HFF-Myc (cell line): ENCODE data around the gene SCN9A.

ENCODE experiments used
- DNase-seq: peaks from one replicate; pipeline ENCODE4 v3.0.0-alpha.2; 2011; ENCODE audit warnings: low read depth; ENCODE audit errors: extremely low read depth
- H3K4me3 ChIP-seq: replicated peaks from 2 replicates; pipeline ENCODE4 v1.5.1; 2011; ENCODE audit warnings: low read depth, mild to moderate bottlenecking, control low read depth, low read length
- CTCF ChIP-seq: IDR thresholded peaks from 2 replicates; pipeline ENCODE4 v1.5.1; 2012; ENCODE audit warnings: mild to moderate bottlenecking, low read depth, low read length, control low read depth; ENCODE audit errors: missing control alignments

Gene SCN9A

GRCh38 chr2:166269322-166269721 lies 106.4 kb downstream of the SCN9A start:
- no peak overlapping the region for H3K4me3 ChIP-seq
- no peak for TF ChIP-seq CTCF
- no peak for DNase-seq

- DNase-seq = no peak
- no peak overlapping the region for H3K4me3 ChIP-seq
- no peak for TF ChIP-seq CTCF
These were observed 117.9 kb downstream of the SCN9A start for GRCh38 chr2:166257859-166258258.

GRCh38 chr2:166256896-166257295 lies 118.8 kb downstream of the SCN9A start:
- DNase-seq = no peak
- no peak overlapping the region for H3K4me3 ChIP-seq
- no peak for TF ChIP-seq CTCF

- H3K4me3 ChIP-seq = no peak overlapping the region
- no peak for DNase-seq
- no peak for TF ChIP-seq CTCF
These were observed 126.4 kb downstream of the SCN9A start for GRCh38 chr2:166249318-166249717.

GRCh38 chr2:166246901-166247300 lies 128.8 kb downstream of the SCN9A start:
- no peak for DNase-seq
- H3K4me3 ChIP-seq = no peak overlapping the region
- no peak for TF ChIP-seq CTCF

GRCh38 chr2:166242309-166242708 lies 133.4 kb downstream of the SCN9A start:
- no peak for TF ChIP-seq CTCF
- DNase-seq = no peak
- H3K4me3 ChIP-seq = no peak overlapping the region
